EL (cell line): ENCODE measurements around the gene DDX31.

Experiments
- DNase-seq: peaks from one replicate; pipeline ENCODE4 v3.0.0-alpha.2; 2016

The DDX31 gene

DNA sequence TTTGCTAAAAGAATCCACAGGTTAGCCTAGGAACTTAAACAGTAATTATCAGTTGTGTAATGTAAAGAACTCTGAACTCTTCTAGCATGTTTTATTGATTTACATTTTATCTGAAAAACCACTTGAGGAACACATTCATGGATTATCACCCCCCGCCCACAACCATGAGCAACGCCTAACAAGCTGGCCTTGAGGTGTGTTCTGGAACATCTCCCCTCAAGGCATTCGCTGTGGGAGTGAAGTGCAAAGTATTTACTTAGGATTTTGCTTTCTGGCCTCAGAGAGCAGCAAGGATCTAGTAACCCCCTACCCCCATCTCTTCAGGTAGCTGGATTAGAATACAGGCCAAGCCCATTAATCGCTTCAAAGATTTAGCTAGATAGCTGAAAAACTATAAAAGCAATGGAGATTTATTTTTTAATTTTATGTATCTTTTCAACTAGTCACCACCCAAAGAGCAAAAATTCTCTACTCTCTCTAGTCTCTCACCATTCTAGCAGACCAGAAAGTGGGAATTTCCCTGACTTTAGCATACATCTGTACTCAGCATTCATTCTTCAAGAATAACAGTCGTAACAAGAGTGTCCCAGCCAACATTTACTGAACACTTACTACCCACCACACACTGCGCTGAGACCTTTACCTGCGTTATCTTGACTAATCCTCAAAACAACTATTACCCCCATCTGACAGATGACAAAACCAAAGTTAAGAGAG is 37.2 kb downstream of the DDX31 start:
- DNase-seq = no peak

DNA sequence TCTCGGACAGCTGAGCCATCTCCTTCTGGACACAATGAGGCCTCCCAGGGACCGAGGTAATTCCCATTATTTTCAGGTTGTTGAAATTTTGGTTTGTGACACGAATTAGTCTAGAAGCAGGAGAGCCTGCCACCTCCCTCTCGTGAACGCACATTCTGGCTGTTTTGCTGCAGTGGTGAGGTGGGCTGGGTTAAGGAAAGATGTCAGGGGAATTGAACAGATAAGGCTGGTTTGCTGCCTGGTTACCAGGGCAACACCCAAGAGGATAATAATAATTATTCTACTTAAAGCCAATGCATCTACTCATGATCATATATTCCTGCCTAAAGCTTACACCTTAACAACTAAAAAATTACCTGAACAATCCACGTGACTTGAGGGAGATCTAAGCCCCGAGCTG is 38.1 kb downstream of the DDX31 start:
- no peak for DNase-seq

DNA sequence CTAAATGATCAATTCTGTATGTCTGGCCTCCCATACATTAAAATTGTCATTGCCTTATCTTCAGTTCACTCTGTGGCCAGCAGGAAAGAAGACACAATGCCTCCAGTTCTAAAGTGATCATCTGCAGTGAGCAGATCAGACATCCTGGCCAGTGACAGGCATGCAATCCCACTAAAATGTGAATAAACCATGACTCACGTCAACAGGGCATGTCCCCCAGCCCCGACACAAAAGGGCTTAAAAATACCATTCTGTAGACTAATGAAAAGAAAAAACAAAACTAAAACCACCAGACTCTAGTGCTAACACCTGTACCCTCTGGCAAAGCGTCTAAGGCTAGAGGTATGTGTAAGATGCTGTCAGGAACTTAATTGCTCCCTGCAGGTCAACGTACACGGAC is 38.5 kb downstream of the DDX31 start:
- DNase-seq = peak; percentile 82

DNA sequence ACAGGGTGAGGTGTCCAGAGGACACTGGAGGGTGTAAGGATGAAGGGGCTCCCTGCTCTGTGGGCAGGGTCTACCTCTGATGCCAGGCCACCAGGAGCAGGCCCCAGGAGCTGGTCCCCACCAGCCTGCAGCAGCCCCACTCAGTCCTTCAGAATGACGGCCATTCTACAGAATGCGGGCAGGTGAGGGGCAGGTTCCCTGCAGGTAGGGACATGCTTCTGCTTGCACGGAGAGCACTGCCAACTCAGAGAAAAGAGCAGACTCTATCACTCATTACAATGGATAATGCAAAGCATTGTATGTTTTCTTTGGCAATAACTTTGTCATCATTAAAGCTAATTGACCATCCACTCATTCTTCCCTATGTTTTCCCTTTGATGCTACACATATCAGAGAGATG is 39.0 kb downstream of the DDX31 start:
- no peak for DNase-seq

DNA sequence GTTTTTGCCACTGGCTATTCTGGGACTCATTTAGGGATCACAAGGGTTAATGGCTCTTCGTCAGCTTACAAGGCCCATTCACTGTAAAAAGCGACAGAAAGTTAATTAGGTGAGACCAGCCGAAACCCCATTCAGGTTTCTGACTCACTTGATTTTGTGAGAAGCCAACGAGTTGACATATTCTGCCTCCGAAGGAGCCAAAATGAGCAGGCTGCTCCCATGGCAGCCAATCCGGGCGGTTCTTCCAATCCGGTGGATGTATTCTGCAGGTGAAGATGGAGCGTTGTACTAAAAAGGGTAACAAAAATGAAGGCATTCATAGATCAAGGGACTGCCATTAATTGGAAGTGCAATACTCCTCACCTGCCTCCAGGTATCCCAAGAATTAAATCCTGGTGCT is 39.7 kb downstream of the DDX31 start:
- no peak for DNase-seq

DNA sequence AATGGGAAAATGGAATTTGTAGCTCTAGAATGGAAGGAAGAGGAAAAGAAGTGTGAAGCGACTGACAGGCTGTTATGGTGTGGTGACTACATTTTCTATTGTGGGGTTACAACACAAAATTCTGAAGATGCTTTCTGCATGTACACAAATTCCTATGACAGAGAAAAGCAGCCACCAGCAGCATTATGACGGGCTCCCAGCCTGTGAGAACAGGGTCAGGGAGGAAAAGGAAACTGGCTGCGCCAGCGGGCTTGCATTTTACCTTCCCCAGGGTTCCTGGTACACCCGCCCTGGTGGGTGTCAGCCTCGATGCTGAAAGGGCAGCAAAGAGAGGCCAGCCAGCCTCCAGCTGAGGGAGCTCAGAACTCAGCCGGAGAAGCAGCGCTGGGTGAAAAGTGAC is 41.0 kb downstream of the DDX31 start:
- DNase-seq = no peak

DNA sequence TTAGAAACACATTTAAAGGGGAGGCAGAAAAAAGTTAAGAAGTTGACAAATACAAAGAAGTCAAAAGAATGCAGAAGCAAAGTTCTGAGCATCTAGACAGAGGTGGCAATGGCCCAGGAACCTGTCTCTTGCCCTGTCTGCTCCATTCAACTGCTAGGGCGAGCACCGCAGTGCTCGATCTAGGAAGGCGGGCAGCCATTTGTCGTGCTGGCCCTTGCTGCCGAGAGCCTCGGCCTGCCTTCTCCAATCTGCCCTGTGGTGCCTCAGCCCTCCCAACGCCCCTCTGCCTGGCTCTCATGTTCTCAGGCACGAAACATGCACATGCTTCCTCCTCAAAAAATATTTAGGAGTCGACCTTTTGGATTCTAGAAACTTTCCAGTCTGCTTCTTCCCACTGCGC is 42.2 kb downstream of the DDX31 start:
- DNase-seq = no peak

DNA sequence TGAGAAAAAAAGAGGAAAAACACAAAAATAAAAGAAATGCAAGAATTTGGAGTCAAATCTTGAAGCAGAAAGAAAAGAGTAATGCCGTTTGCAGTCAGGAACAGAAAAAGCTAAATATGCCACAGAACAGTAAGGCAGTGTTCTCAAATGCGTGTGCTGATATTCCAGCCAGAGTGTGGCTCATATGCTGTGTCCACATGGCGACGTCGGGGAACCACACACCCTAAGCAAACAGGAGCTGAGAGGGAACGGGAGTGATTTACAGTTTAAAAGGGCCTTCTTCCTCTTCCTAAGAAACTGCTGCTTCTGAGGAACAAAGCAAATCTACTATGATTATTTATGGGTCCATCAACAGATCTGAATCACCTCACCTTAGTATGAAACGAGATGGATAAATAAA is 42.7 kb downstream of the DDX31 start:
- DNase-seq = no peak

DNA sequence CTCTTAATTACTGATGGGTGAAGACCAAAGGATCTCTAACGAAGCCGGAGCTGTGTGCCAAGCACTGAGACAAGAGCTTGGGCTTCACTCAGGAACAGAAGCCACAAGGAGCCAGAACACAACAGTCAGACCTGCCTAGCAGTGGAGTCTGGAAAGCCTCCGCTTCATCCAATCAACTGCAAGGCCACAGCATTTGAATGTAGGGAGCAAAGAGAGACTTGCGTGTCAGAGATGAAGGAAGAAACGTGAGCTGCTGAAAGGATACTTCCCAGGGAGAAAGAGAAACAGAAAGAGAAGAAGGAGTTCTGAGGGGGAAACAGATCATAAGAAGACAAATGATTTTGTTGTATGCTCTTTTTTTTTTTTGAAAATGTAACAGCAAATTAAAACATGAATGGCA is 43.5 kb downstream of the DDX31 start:
- no peak for DNase-seq

DNA sequence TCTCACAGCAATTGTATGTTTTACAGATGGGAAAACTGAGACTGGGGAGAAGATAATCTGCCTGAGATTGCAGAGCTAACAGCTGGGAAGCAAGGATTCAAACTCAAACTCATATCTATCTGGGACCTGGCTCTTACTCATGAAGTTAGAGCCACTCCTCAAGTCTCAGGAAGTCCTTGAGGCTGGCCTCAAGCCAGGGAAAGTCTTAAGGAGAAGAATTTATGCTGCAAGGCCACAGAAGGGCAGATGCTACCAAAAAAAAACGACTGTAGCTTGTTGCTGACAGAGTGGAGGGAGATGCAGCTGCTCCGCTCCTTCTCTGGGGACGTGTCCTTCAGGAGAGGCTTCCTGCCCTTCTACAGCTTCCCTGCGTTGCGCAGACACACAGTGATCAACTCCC is 47.6 kb downstream of the DDX31 start:
- peak; percentile 50 for DNase-seq

DNA sequence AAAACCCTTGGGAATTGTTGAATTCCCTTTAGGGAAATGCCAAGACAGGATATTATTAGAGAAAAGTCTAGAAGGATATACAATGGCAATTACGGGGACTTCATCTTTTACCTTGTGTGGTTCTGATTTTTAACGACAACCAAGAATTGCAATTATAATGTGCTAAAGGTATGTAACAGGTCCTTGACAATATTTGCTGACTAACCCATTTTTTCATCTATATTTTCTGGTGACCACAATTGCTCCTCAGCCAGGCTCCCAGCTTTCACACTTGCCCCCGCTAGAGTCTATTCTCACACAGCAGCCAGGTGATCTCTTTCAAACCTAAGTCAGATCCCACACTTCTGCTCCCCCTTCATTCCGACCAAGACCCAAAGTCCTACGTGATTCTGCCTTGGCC is 53.1 kb downstream of the DDX31 start:
- DNase-seq = no peak

DNA sequence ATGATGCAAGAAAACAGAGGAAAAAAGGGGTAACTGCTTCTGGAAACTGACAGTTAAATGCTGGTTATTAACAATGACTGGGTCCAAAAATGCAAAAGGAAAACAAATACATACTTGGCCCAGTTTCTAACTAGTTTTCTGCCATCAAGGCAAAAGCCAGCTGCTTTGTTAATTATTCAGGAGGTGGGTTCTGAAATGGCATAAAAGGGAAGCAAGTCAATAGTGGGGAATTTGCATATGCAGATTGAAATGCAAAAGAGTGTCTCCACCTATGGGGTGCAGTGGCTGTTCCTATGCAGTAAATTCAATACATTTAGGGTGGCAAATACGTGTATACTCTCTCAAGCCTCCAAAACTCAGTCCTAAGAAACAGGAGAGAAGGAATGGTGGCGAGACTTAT is 54.0 kb downstream of the DDX31 start:
- DNase-seq = no peak

DNA sequence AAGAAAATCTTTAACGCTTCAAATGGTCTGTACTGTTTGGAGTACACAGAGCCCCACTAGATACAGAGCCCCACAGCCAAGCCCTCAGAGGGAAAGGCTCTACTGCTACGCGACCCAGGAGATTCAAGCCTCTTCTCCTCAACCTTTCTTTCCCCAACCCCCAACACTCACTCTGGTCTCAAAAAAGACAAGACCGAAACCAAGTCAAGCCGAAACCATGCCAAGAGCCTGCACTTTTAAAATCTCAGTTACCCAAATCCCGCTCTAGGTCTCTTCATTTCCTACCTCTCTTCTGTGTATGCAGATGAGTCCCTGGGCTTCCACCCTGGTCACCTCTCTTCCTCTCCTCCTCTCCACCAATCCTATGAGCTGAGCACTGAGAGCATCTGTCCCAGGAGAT is 55.5 kb downstream of the DDX31 start:
- DNase-seq = no peak

DNA sequence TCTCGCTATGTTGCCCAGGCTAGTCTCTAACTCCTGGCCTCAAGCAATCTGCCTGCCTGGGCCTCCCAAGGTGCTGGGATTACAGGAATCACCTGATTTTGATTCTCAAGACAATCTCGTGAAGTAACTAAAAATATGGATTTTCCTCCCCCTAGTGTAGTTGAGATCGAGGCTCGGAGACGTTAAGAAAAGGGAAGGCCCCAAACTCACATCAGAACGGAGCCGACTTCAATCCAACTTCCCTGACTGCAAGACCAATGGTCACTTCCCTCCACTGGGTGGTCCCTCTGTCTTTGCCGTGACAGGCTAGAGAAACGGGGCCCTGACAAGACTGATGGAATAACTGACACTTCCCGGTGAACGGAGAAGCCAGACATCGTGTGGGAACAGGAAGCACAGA is 59.1 kb downstream of the DDX31 start:
- no peak for DNase-seq

DNA sequence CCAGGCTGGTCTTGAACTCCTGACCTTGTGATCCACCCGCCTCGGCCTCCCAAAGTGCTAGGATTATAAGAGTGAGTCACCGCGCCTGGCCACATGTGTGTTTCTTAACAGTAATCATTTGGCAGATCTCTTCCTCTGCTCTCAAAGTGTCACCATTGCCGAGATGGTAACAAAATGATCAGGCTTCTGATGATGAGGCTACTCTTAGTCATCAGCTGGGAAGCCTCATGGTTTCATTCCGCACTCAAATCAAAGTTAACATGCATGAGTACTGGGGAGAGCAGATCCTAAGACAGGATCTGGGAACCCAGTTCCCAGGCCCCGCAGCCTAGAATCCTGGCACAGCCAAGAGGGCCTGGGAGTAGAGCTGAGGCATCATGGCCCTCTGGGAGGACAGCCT is 60.0 kb downstream of the DDX31 start:
- peak; percentile 94 for DNase-seq

DNA sequence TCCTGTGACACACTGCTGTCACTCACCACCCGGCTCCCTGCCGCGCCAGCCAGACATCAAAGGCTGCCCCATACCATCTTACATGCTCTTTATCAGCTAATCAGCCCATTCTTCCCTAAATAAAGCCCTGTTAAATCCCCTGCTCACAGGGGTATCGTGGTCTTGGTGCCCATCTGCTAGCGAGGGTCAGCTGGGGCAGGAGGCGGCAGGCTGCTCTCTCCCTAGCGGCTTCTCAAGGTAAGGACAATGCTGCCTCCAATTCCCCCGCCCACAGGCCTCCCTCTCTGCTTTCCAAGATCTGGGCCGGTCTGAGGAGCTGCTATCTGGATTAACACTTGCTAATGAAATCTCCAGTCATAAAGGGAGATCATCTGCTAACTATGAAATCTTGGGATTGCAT is 60.6 kb downstream of the DDX31 start:
- DNase-seq = no peak

DNA sequence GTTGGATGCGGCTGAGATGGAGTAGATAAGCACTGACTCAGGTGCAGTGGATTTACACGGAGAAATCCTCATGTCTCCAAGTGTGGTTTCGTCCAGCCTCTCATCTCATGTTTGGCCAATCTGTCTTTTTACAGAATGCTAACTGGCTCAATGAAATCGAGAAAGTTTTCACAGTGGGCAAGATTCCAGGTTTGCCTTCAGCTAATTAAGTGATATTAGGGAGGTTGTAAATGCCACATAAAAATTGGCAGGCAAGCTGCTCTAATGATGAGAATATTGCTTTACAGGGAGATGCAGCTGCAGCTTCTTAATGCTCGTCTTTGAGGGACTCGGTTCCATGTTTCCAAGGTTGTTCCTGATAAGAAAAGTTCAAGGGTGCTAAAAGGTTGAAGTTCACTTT is 63.7 kb downstream of the DDX31 start:
- no peak for DNase-seq

DNA sequence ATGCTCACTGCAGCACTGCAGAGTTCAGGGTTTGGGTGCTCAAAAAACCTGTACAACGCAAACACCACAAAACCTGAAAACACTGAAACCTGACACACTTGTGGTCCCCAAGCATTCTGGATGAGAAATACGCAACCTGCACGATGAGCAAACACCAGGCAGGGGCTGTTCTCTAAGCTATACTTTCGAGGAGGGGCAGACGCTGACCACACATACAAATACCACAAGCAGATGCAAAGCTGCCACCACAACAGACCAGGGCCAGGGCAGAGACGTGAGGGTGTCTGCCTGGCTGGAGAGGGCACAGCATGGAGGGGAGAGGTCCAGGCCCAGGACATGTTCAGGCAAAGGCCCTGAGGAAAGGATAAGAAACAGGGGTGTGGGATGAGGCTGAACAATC is 64.4 kb downstream of the DDX31 start:
- no peak for DNase-seq

DNA sequence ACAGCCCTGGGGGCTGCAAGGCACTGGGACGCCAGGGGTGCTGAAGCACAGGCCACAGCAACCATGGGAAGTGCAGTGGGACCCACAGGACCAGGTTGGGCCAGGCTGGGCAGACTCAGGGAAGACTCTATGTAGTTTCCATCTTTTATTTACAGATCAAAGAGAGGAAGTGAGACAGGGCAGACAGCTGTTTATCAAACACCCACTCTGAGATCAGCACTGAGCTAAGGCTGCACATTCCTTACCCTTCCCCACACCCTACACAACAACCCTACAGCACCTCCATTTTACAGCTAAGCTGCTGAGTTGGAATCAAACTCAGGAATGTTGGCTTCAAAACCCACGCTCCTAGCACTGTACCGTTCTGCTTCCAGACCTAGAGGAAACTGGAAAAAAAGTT is 67.6 kb downstream of the DDX31 start:
- DNase-seq = no peak

DNA sequence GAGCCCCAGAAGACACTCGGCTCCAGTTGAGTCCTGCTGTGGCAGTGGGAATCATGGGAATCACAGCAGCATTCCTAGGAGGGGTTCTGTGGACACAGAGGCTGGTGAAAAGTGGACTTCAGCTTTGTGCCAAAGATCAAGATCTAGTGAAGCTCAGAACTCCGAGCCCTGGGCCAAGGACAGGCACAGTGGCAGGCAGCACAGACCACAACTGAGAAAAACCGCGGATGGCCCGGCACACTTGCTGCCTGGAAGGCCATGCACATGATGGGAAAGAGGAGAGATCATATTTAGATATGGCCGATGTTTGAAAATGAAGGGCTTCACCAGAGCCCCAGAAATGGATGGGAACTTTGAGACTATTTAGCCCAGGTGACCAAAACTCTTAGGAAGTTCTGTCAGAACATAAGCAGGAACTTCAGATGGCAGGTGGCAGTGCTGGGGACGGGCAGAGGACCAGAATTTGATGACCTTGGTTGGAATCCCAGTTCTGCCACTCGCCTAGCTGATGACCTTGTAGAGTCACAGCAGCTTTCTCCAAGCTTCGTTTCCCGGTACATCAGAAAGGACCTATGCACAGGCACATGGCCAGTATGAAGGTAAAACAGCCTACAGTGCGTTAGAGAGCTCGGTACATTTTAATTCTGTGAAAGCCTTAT is 69.3 kb downstream of the DDX31 start:
- DNase-seq = no peak

DNA sequence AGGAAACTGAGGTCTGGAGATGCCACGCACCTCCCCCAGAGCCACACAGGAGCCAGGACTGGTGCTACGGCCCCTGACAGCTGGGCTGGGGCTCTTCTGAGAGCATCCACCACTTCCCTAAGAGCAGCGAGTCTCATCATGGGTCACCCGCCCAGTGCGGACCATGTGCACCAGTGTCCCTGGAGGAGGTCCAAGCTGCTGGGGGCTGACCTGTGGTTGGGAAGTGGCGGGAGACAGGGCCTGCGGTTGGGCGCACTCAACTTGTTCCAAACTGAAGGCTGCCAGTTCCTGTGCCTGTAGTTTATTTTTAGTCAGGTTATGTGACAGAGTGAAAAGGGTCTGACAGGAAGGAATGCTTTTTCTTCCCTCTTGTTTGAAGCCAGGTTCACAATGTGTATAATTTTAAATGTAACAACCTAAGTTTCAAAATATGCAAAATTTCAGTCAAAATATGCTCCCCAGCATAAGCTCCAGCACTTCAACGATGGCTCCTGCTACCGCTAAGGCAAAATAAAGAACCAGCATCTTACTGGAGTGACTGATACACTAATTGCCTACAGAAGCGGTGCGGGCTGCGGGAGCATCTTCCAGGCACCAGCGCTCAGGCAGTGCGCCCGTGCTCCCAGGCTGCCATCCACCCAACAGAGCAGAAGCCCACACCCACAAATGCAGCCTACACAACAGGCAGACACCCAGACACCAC is 72.6 kb downstream of the DDX31 start:
- no peak for DNase-seq

DNA sequence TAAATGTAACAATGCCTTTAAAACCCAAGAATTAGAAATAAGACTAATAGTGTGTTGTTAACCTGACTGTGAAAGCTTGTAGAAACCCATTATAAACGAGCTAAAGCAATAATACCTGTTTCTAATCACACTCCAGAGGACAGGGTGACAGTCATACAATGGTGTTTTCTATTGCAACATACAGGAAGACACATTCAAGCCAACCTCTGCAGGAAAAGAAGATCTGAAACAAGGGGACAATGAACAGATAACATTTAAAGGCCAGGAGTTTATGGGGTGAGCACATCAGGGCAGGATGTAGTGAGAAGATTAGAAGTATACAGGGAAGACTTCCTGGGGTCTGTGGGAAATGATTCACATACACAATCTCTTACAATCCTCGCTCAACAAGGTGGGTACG is 73.6 kb downstream of the DDX31 start:
- DNase-seq = no peak

DNA sequence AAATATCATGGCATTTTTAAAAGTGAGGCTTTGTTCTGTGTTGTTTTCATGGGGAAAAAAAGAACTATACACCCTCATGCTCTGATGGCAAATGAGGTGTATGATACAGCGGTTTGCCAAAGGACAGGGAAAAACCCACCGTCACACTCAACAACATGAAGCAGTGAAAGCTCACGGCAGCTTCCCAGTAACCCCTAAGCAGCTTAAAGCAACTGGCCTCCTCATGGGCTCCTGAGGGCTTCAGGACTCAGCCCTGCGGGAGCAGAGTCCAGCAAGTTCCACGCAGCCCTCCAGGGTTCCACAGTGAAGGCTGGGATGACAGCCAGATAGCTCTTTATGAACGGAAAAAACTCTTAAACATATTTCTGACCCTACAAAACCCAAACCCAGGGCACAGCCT is 74.5 kb downstream of the DDX31 start:
- no peak for DNase-seq

DNA sequence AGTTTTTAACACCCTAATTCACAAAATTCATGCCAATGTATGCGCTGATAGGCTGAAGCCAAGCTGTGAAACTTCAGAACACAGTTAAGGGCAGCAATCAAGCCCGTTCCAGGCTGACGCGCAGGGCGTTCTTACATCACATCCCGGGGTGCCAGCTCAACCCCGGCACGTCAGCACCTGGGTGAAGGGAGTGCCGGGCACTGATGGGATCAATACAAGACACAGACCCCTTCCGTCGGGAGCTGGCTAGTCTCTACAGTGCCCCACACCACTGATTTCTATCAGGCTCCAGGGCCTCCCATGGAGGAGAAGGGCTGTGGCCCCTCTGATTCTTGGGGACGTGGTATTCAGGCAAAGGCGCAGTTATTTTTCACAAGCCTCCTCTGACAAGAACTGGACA is 75.4 kb downstream of the DDX31 start:
- no peak for DNase-seq

DNA sequence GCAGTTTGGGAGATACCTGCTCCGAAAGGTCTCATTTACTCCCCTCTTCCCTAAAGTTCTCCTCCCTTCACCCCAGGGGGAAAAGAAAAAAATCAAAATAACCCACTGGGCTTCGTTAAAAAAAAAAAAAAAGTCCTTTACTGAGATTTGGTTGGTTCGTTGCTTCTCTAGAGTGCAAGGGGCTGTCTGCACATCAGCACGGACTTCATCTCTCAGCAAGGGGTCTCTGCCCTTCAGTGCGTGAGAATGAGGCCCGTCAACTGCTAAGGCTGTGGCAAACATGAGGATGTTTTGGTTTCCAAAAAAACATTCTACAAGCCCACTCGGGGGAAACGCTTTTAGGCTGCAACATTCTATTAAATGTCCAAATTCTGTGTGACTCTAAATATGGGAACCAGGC is 77.3 kb downstream of the DDX31 start:
- DNase-seq = no peak
